HL-60 (cell line): ENCODE measurements around the gene KIF5A.
A peak's percentile ranks its signal among the peaks of the same experiment; 100 is the strongest.

Experiments used
- DNase-seq, 2 experiments: peaks; one replicate each; pipeline ENCODE4 v3.0.0-alpha.2; 2010 to 2020; ENCODE audit warnings: low read depth in 1 of 2, low spot score in 1 of 2
- H3K27ac ChIP-seq: fragments of 250-450 bp; sonication (Bioruptor Pico); replicated peaks from 2 replicates; pipeline ENCODE4 v1.5.1; 2020; ENCODE audit warnings: mild to moderate bottlenecking, moderate library complexity
- H3K27me3 ChIP-seq: fragments of 250-450 bp; sonication (Bioruptor Pico); 2 replicates; pipeline ENCODE4 v1.5.1; 2021; ENCODE audit warnings: mild to moderate bottlenecking, moderate library complexity; ENCODE audit not compliant: insufficient read depth, poor library complexity, severe bottlenecking
- H3K4me3 ChIP-seq: replicated peaks from 2 replicates; pipeline ENCODE4 v1.5.1; 2011; ENCODE audit warnings: mild to moderate bottlenecking, control low read depth, low read length; ENCODE audit not compliant: insufficient read depth
- CTCF ChIP-seq: IDR thresholded peaks from one replicate; pipeline ENCODE4 v1.5.1; 2011; ENCODE audit warnings: low read length, control low read depth, inconsistent platforms; ENCODE audit not compliant: insufficient read depth
- GABPA ChIP-seq: IDR thresholded peaks from 2 replicates; pipeline ENCODE4 v1.6.1; 2012; ENCODE audit warnings: low read depth
- POLR2AphosphoS5 ChIP-seq: IDR thresholded peaks from 2 replicates; pipeline ENCODE4 v1.6.1; 2012; ENCODE audit warnings: low read depth
- SPI1 ChIP-seq: IDR thresholded peaks from 2 replicates; pipeline ENCODE4 v1.6.1; 2012; ENCODE audit warnings: low read depth, mild to moderate bottlenecking, borderline replicate concordance
- TF ChIP-seq, protein P1 (sequence below): IDR thresholded peaks from 2 replicates; pipeline ENCODE4 v1.6.1; 2012; ENCODE audit warnings: low read depth; ENCODE audit not compliant: insufficient replicate concordance

Gene KIF5A

GRCh38 chr12:57582440-57582839, 32.6 kb downstream of the KIF5A start:
- no peak overlapping the region for H3K27ac ChIP-seq
- H3K27me3 ChIP-seq = peaks cover 6% of the 10 kb centered on the region
- DNase-seq = no peak
- no peak overlapping the region for H3K4me3 ChIP-seq
- TF ChIP-seq GABPA = no peak
- TF ChIP-seq CTCF = no peak
- no peak for TF ChIP-seq SPI1
- no peak for TF ChIP-seq POLR2AphosphoS5
- TF ChIP-seq, protein P1, sequence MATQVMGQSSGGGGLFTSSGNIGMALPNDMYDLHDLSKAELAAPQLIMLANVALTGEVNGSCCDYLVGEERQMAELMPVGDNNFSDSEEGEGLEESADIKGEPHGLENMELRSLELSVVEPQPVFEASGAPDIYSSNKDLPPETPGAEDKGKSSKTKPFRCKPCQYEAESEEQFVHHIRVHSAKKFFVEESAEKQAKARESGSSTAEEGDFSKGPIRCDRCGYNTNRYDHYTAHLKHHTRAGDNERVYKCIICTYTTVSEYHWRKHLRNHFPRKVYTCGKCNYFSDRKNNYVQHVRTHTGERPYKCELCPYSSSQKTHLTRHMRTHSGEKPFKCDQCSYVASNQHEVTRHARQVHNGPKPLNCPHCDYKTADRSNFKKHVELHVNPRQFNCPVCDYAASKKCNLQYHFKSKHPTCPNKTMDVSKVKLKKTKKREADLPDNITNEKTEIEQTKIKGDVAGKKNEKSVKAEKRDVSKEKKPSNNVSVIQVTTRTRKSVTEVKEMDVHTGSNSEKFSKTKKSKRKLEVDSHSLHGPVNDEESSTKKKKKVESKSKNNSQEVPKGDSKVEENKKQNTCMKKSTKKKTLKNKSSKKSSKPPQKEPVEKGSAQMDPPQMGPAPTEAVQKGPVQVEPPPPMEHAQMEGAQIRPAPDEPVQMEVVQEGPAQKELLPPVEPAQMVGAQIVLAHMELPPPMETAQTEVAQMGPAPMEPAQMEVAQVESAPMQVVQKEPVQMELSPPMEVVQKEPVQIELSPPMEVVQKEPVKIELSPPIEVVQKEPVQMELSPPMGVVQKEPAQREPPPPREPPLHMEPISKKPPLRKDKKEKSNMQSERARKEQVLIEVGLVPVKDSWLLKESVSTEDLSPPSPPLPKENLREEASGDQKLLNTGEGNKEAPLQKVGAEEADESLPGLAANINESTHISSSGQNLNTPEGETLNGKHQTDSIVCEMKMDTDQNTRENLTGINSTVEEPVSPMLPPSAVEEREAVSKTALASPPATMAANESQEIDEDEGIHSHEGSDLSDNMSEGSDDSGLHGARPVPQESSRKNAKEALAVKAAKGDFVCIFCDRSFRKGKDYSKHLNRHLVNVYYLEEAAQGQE = no peak

DNA sequence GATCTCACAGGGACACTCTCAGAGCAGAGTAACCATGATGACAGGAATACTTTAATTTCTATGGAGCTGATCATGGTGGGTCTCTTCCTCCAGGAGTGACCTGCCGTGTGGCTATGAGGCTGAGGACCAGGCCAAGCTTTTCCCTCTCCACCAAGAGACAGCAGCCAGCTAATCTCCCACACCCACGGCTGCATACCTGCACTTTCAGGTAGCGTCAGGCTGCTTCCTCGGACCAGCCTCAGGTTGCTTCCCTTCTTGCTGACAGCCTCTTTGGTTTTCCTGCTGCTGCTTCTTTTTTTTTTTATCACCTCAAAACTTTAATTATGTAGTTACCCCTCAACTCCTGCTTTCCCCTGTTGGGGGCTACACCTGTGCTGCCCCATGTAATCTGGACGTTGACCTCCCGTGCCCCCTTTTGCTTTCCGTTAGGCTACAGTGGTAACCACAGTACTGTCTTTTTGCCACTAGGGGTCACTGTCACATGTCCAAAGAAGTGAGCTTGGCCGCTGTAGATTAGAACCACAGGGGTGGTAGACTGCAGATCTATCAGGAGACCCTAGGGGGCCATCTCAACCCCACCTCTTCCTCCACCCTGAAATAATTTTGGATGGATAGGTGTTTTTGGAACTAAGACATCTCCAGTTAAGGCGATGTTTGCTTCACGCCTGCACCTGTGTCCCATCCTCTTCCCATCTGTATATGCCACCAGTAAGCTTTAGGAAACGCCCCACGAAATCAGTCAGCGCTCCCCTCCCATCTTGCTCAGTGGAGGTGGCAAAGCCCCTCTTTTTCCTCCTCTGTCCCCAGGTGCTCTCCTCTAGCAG, 33.4 kb downstream of the KIF5A start:
- no peak overlapping the region for H3K27ac ChIP-seq
- peaks cover 6% of the 10 kb centered on the region for H3K27me3 ChIP-seq
- no peak overlapping the region for H3K4me3 ChIP-seq
- TF ChIP-seq CTCF (peak; percentile 90), SPI1 (no peak)
- peak; percentile 59 to 75 for DNase-seq

DNA sequence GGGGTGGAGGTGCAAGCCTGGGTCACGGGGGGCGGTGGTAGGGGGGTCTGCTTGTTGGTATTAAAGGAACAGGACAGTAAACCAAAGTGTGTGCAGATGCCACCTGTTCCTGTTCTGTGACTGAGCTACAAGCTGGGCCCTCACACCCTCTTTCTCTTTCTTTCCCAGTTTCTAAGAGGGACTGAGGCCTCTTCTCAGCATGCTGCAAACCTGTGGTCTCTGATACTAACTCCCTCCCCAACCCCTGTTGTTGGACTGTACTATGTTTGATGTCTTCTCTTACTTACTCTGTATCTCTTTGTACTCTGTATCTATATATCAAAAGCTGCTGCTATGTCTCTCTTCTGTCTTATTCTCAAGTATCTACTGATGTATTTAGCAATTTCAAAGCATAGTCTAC, 34.2 kb downstream of the KIF5A start:
- no peak for DNase-seq
- TF ChIP-seq SPI1 = no peak
- TF ChIP-seq, protein P1 = no peak
- no peak for TF ChIP-seq CTCF
- TF ChIP-seq GABPA = no peak
- TF ChIP-seq POLR2AphosphoS5 = no peak
- Histone ChIP-seq H3K4me3 (no peak overlapping the region), H3K27ac (no peak overlapping the region), H3K27me3 (peaks cover 6% of the 10 kb centered on the region)

GRCh38 chr12:57584690-57585089, 34.8 kb downstream of the KIF5A start:
- no peak overlapping the region for H3K4me3 ChIP-seq
- peak in 1 of 2 experiments; percentile 14 for DNase-seq
- H3K27me3 ChIP-seq = peaks cover 6% of the 10 kb centered on the region
- no peak overlapping the region for H3K27ac ChIP-seq
- TF ChIP-seq GABPA = no peak
- TF ChIP-seq SPI1 = peak; percentile 89
